Measurements from ENCODE around the gene MYEF2. TPM values are rescaled to one million over a fixed set of nuclear protein-coding genes. Genes with fewer than 3 reads are reported as not detected.

MYEF2 gene
- total and polyA plus RNA-seq, 2 of the 8 experiments (the other 6 are each of a cell fraction or from before 2014, with no cell fraction given), result 18.9 to 79.2 TPM

- H3K4ac ChIP-seq (replicated peaks; ENCODE audit: insufficient read length, low read depth, low read length), result no peak overlapping the region
- H3K56ac ChIP-seq (replicated peaks; ENCODE audit: insufficient read length, low read depth, low read length), result no peak overlapping the region
- FAIRE-seq, result no peak
- H3K79me1 ChIP-seq (ENCODE audit: low read depth, low read length), result no peaks in the 10 kb centered on the region
- ChIA-PET POLR2A (ENCODE audit: partially characterized antibody) (no interaction called here), CTCF (ENCODE audit: partially characterized antibody) (no interaction called here)
- H2BK15ac ChIP-seq (ENCODE audit: low read length), result no peak overlapping the region
- H3K4me3 ChIP-seq (ENCODE audit: extremely low read depth in 1 of 4, insufficient read depth in 2 of 4, low read depth in 3 of 4, low read length in 4 of 4), result no peak overlapping the region
- H2BK20ac ChIP-seq (ENCODE audit: low read length), result no peak overlapping the region
- H3K27ac ChIP-seq (ENCODE audit: low read depth, low read length), result no peak overlapping the region
- no peak overlapping the region for H2BK12ac ChIP-seq (ENCODE audit: low read depth, low read length)
- no peaks in the 10 kb centered on the region for H4K20me1 ChIP-seq (replicated peaks in 1 of 2; ENCODE audit: control insufficient read depth in 1 of 2, insufficient read depth in 2 of 2, low read length in 2 of 2)
- H3K79me2 ChIP-seq (ENCODE audit: control insufficient read depth in 1 of 2, insufficient read depth in 2 of 2, low read length in 2 of 2), result no peaks in the 10 kb centered on the region
- no peak overlapping the region for H3K4me2 ChIP-seq (ENCODE audit: insufficient read depth in 1 of 2, low read depth in 2 of 2, low read length in 2 of 2)
- H3K27me3 ChIP-seq (replicated peaks in 1 of 4; ENCODE audit: control insufficient read depth in 3 of 4, extremely low read depth in 1 of 4, insufficient read depth in 3 of 4, low read length in 3 of 4), result no peaks in the 10 kb centered on the region
- no peak overlapping the region for H3K18ac ChIP-seq (ENCODE audit: extremely low read depth, low read length)
- H3K14ac ChIP-seq (ENCODE audit: insufficient read length), result no peak overlapping the region
- H3K23ac ChIP-seq (ENCODE audit: insufficient read length), result no peak overlapping the region
- H2BK120ac ChIP-seq (replicated peaks; ENCODE audit: low read depth, low read length), result no peak overlapping the region
- no peaks in the 10 kb centered on the region for H3K4me1 ChIP-seq (replicated peaks in 1 of 4; ENCODE audit: control insufficient read depth in 3 of 4, insufficient read depth in 4 of 4, low read length in 3 of 4)
- no peak overlapping the region for H2AFZ ChIP-seq (ENCODE audit: low read length)
- H2BK5ac ChIP-seq (ENCODE audit: low read depth, low read length), result no peak overlapping the region
- no peaks in the 10 kb centered on the region for H3K36me3 ChIP-seq (ENCODE audit: control insufficient read depth in 2 of 4, insufficient read depth in 4 of 4, low read length in 3 of 4)
- peaks cover 14 to 15% of the 10 kb centered on the region in 2 experiments; a peak in 3 of 4 replicates for H3K9me3 ChIP-seq (ENCODE audit: insufficient read depth in 2 of 2, low read depth in 1 of 2, low read length in 1 of 2)
- no peaks in the 10 kb centered on the region for H3K23me2 ChIP-seq (ENCODE audit: low read depth, low read length)
- no peak overlapping the region for H4K91ac ChIP-seq (replicated peaks; ENCODE audit: insufficient read length, low read length)
- H2AK5ac ChIP-seq (ENCODE audit: low read depth, low read length), result no peak overlapping the region
- no peak overlapping the region for H3K9ac ChIP-seq (replicated peaks in 1 of 4; ENCODE audit: extremely low read depth in 1 of 4, low read depth in 3 of 4, low read length in 3 of 4)
- DNase-seq (ENCODE audit: low read depth in 1 of 2, low spot score in 2 of 2), result no peak
- no peak overlapping the region for H4K5ac ChIP-seq (ENCODE audit: insufficient read length, low read depth, low read length)
- WGBS, 2 experiments (ENCODE audit: extremely low coverage in 1 of 2, insufficient coverage in 1 of 2, insufficient read length in 1 of 2, insufficient replicate concordance in 2 of 2, low coverage in 1 of 2, low lambda C conversion rate in 2 of 2, missing lambda C conversion rate in 1 of 2), result 85% methylated on average over 6 of the region's 6 CpGs; no CpG with 5 or more reads in 1 of the 2 experiments
- H4K8ac ChIP-seq (ENCODE audit: extremely low read depth, insufficient read depth, low read length), result no peak overlapping the region
- TF ChIP-seq CREB1 (IDR thresholded peaks at IDR 0.05), result no peak
- no peak for TF ChIP-seq KDM4A (IDR thresholded peaks at IDR 0.05; ENCODE audit: low read depth, low read length, severe bottlenecking)
- no peak for TF ChIP-seq CEBPB (IDR thresholded peaks at IDR 0.05; ENCODE audit: low read depth, low read length)
- no peak for TF ChIP-seq NANOG (IDR thresholded peaks at IDR 0.05; ENCODE audit: insufficient read depth, low read depth, low read length, poor library complexity, severe bottlenecking)
- TF ChIP-seq, protein P1, sequence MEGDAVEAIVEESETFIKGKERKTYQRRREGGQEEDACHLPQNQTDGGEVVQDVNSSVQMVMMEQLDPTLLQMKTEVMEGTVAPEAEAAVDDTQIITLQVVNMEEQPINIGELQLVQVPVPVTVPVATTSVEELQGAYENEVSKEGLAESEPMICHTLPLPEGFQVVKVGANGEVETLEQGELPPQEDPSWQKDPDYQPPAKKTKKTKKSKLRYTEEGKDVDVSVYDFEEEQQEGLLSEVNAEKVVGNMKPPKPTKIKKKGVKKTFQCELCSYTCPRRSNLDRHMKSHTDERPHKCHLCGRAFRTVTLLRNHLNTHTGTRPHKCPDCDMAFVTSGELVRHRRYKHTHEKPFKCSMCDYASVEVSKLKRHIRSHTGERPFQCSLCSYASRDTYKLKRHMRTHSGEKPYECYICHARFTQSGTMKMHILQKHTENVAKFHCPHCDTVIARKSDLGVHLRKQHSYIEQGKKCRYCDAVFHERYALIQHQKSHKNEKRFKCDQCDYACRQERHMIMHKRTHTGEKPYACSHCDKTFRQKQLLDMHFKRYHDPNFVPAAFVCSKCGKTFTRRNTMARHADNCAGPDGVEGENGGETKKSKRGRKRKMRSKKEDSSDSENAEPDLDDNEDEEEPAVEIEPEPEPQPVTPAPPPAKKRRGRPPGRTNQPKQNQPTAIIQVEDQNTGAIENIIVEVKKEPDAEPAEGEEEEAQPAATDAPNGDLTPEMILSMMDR (IDR thresholded peaks at IDR 0.05; ENCODE audit: control extremely low read depth in 1 of 3, insufficient read depth in 1 of 3, low read depth in 1 of 3, low read length in 3 of 3), result no peak
- no peak for TF ChIP-seq SIN3A (conservative IDR thresholded peaks at IDR 0.05 in 1 of 2, IDR thresholded peaks at IDR 0.05 in 1 of 2; ENCODE audit: low read depth in 1 of 2, low read length in 2 of 2)
- no peak for TF ChIP-seq SP4 (IDR thresholded peaks at IDR 0.05; ENCODE audit: low read length)
- TF ChIP-seq POU5F1 (IDR thresholded peaks at IDR 0.05; ENCODE audit: low read depth, low read length), result no peak
- no peak for TF ChIP-seq RBBP5 (IDR thresholded peaks at IDR 0.05; ENCODE audit: borderline replicate concordance, low read depth, low read length)
- TF ChIP-seq SRF (IDR thresholded peaks at IDR 0.05; ENCODE audit: low read depth, low read length), result no peak
- no peak for TF ChIP-seq RAD21 (IDR thresholded peaks at IDR 0.05 in 1 of 2, conservative IDR thresholded peaks at IDR 0.05 in 1 of 2; ENCODE audit: low read depth in 2 of 2, low read length in 2 of 2)
- TF ChIP-seq YY1 (IDR thresholded peaks at IDR 0.05; ENCODE audit: low read depth, low read length), result no peak
Measured at GRCh38 chr15:48089702-48090101, 88.4 kb downstream of the MYEF2 start.
